GM12878 (cell line): Measurements from ENCODE around the gene SLC39A11.

Source experiments
- ASH2L ChIP-seq: fragments of 300-600, 200-600 bp; sonication (generic); IDR thresholded peaks from 2 replicates; pipeline ENCODE4 v1.6.1; 2017; ENCODE audit warnings: low read depth, mild to moderate bottlenecking, borderline replicate concordance
- CHD2 ChIP-seq: IDR thresholded peaks from 2 replicates; pipeline ENCODE4 v1.6.1; 2011; ENCODE audit warnings: low read depth, low read length, improper control_type of control experiment, borderline replicate concordance
- POLR2A ChIP-seq: IDR thresholded peaks from 2 replicates; pipeline ENCODE4 v1.6.1; 2011; ENCODE audit warnings: low read depth, mild to moderate bottlenecking, low read length
- POLR2AphosphoS5 ChIP-seq: IDR thresholded peaks from 2 replicates; pipeline ENCODE4 v1.6.1; 2011; ENCODE audit warnings: mild to moderate bottlenecking, low read length, inconsistent platforms
- SIN3A ChIP-seq: IDR thresholded peaks from 2 replicates; pipeline ENCODE4 v1.6.1; 2012; ENCODE audit warnings: low read depth, low read length, improper control_type of control experiment
- SP1 ChIP-seq: IDR thresholded peaks from one replicate; pipeline ENCODE4 v1.6.1; 2011; ENCODE audit warnings: low read depth, low read length
- TF ChIP-seq, protein P1 (sequence below): IDR thresholded peaks from 2 replicates; pipeline ENCODE4 v1.6.1; 2011; ENCODE audit warnings: low read depth, low read length, improper control_type of control experiment, borderline replicate concordance
- TF ChIP-seq, protein P2 (sequence below): IDR thresholded peaks from 2 replicates; pipeline ENCODE4 v1.6.1; 2011; ENCODE audit warnings: borderline replicate concordance, low read depth, mild to moderate bottlenecking, moderate library complexity, low read length; ENCODE audit not compliant: insufficient read depth, poor library complexity, severe bottlenecking
- TF ChIP-seq, protein P3 (sequence below), 3 experiments: IDR thresholded peaks in 2 of 3; conservative IDR thresholded peaks in 1 of 3; 2 replicates each; pipeline ENCODE4 v1.5.1; 2011; ENCODE audit warnings: low read depth in 3 of 3, low read length in 3 of 3, mild to moderate bottlenecking in 3 of 3, control low read depth in 2 of 3, moderate library complexity in 2 of 3, inconsistent platforms in 1 of 3, mixed read lengths in 1 of 3; ENCODE audit not compliant: control insufficient read depth in 2 of 3, insufficient read depth in 1 of 3; ENCODE audit errors: extremely low read depth in 1 of 3

DNA sequence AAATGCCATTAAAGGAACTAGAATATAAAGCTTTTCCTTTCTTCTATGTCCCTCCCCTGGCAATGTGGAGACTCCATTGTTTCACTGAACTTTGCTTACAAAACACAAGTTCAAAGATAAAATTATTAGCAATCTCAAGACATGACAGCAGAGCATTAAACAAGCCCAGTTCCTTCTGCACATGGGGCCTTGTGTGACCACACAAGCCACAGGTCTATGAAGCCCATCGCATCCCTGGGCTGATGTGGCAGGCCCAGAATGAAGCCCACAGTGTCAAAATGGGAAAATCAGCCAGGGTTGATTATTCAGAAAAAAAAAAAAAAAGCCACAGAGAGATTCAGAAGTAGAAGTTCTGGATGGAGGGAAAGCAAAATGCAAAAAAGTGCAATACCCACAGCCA lies 12.9 kb upstream of the SLC39A11 start:
- no peak for TF ChIP-seq SIN3A
- TF ChIP-seq POLR2A: no peak
- TF ChIP-seq CHD2: no peak
- no peak for TF ChIP-seq POLR2AphosphoS5
- TF ChIP-seq, protein P1, sequence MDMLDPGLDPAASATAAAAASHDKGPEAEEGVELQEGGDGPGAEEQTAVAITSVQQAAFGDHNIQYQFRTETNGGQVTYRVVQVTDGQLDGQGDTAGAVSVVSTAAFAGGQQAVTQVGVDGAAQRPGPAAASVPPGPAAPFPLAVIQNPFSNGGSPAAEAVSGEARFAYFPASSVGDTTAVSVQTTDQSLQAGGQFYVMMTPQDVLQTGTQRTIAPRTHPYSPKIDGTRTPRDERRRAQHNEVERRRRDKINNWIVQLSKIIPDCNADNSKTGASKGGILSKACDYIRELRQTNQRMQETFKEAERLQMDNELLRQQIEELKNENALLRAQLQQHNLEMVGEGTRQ: no peak
- TF ChIP-seq, protein P2, sequence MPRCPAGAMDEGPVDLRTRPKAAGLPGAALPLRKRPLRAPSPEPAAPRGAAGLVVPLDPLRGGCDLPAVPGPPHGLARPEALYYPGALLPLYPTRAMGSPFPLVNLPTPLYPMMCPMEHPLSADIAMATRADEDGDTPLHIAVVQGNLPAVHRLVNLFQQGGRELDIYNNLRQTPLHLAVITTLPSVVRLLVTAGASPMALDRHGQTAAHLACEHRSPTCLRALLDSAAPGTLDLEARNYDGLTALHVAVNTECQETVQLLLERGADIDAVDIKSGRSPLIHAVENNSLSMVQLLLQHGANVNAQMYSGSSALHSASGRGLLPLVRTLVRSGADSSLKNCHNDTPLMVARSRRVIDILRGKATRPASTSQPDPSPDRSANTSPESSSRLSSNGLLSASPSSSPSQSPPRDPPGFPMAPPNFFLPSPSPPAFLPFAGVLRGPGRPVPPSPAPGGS: no peak
- no peak for TF ChIP-seq SP1
- TF ChIP-seq, protein P3, sequence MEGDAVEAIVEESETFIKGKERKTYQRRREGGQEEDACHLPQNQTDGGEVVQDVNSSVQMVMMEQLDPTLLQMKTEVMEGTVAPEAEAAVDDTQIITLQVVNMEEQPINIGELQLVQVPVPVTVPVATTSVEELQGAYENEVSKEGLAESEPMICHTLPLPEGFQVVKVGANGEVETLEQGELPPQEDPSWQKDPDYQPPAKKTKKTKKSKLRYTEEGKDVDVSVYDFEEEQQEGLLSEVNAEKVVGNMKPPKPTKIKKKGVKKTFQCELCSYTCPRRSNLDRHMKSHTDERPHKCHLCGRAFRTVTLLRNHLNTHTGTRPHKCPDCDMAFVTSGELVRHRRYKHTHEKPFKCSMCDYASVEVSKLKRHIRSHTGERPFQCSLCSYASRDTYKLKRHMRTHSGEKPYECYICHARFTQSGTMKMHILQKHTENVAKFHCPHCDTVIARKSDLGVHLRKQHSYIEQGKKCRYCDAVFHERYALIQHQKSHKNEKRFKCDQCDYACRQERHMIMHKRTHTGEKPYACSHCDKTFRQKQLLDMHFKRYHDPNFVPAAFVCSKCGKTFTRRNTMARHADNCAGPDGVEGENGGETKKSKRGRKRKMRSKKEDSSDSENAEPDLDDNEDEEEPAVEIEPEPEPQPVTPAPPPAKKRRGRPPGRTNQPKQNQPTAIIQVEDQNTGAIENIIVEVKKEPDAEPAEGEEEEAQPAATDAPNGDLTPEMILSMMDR (IDR thresholded peaks at IDR 0.05 in 2 of 3, conservative IDR thresholded peaks at IDR 0.05 in 1 of 3; ENCODE audit: control insufficient read depth in 2 of 3, extremely low read depth in 1 of 3, insufficient read depth in 1 of 3, low read depth in 3 of 3, low read length in 3 of 3): no peak
- no peak for TF ChIP-seq ASH2L
